GM18858 (cell line): ENCODE results near the gene MLH3.
A peak's percentile ranks its signal among the peaks of the same experiment; 100 is the strongest.
"Not testable (repeated sequence)": the region's sequence is repeated elsewhere in the genome, so short reads cannot be mapped to it uniquely, and the experiment has no call there.

ENCODE experiments used
- ATAC-seq: cut with Tn5 transposase; IDR thresholded peaks from one replicate; pipeline ENCODE4 v1.9.1; 2021; ENCODE audit not compliant: unreplicated experiment

MLH3 gene

DNA sequence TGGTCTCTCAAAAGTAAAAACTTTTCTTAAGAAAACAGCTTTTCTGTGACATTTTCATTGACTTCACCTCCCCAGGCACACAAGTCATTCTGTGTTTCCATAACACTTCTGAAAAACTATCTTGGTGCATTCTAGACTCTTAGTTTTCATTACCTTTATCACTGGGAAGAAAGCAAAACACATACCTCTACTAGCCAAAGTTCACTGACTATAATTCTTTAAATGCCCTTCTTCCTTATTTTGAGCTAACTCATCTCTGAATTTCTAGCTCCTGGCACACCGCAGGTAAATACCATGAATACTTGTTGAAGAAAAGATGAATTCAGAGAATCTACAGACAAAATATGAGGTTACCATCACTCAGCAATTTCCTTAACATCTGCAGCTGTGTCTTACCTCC lies 21.1 kb downstream of the MLH3 start:
- no peak for ATAC-seq

DNA sequence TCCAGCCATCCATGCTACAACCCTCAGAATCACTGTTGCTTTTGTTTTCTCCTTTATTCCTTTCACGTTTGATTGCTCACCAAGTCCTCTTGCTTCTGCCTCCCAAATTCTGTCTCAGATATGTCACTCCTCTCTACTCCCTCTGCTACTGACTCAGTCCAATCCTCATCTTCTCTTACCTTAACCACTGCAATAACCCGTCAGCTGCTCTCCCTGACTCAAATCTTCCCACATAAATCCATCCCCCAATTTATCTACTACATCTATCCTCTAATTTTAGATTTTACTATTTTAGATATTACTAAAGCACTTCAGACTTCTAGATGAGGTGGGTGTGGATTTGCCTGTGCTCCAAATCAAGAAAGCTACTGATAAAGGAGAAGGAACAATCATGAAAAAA lies 25.4 kb downstream of the MLH3 start:
- no peak for ATAC-seq

DNA sequence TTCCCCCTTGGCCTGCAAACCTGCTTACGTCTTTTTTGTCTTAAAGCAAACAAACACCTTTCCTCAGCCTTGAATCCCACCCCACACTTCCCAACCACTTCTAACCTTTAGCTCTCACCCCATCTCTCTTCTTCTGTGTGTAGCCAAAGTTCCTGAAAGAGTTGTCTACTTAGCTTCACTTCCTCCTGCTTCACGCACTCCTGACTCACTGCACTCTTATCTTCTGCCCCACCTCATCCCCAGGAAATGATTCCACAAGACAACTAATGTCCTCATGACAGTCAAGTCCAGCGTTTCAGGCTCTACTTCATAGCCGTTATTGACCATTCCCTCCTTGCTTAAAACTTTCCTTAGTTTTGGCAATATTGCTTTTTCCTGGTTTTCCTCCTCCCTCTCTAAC lies 26.2 kb downstream of the MLH3 start:
- ATAC-seq: no peak

- ATAC-seq: no peak
Measured at GRCh38 chr14:75023108-75023507, 28.2 kb downstream of the MLH3 start.

DNA sequence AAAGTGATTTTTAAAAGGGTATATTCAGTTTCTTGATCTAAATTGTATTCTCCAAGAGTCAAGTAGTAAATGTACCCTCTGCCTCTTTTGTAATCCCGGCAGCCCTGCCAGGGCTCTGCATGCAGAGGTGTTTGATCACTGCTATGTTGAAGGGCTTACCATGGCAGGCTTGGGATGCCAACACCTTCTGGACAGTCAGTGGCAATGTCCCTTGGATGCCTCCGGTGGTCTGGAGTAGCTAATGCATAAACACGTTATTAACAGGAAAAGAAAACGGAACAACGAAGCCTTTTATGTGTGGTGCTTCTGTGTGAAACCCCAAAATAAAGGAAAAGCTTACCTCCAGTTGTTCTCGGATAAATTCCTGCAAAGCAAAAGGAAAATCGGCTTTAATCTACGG lies 28.6 kb downstream of the MLH3 start:
- no peak for ATAC-seq

- no peak for ATAC-seq
Measured at GRCh38 chr14:75018694-75019093, 32.6 kb downstream of the MLH3 start.

DNA sequence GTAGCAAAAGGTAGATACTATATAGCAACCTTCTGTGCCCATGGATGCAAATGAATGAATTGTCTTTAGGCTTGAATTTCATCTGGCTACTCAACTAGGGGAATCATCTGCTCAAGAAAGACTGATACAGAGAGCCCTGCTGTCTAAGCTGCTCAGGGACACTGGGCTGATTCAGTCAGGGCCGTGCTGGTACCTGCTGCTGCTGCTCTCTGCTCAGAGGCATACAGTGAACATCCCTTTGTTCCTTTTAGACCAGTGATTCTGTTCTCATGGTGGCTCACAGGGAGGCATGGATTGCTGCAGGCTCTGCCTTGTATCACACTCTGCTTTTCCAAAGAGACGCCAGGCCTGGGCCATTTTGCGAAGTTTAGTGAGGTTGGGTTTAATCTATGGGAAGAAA lies 34.5 kb downstream of the MLH3 start:
- no peak for ATAC-seq

GRCh38 chr14:75015496-75015895 lies 35.8 kb downstream of the MLH3 start:
- ATAC-seq: no peak

DNA sequence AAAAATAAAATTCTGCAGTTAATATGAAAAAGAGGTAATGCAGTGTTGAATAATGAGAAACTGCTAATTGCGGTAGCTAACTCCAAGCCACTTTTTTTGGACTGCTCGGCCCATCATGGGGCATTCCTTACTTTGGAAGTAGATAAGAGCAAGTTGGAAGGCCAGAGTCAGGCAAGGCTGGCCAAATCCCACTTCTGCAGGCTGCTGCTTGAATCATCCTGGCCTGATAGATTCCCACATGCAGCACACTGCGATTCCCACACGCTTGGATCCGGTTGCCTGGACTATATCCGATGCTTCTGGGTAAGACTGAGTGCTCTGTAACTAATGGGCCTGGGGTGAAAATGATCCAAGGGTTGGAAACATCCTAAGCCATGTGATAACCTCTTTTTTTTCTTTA lies 38.0 kb downstream of the MLH3 start:
- no peak for ATAC-seq

GRCh38 chr14:75011356-75011994 lies 39.8 kb downstream of the MLH3 start:
- no peak for ATAC-seq

DNA sequence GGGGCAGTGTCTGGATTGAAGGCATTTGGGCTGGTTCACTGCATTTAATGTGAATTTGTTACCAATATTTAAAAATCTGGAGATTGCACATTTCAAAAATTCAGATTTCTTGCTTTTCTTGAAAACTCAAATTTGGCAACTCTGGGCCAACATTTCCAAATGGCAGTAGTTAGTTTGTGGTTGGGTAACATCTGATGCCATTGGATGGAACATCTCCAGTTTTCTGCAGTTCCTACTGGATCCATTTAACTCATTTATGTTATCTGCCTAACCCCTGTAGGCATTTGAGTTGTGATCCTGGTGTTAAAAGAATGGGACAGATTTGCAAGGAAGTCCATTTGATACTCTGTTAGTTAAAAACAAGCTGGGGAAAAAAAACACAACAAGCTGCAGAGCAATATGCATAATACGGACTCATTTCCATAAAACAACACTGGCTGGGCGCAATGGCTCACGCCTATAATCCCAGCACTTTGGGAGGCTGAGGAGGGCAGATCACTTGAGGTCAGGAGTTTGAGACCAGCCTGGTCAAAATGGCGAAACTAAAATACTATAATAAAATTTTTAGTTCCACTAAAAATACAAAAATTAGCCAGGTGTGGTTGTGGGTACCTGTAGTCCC lies 40.7 kb downstream of the MLH3 start:
- ATAC-seq: no peak

DNA sequence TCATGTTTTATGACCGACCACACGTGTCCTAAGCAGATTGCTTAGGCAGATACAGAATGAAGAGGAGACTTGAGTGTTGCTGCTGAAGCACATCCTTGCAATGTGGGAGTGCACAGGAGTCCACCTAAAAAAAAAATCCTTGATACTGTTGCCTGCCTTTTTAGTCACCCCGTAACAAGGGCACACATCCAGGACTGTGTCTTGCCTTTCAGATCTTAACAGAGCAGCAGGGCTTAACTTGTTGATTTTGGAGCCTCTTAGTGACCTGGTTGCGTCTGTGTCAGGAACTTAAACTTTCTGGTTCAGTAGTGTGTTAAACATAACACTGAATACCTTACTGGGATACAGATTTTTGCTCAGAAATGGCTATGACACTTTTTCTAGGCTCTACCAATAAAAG lies 42.1 kb downstream of the MLH3 start:
- ATAC-seq: no peak

GRCh38 chr14:75005357-75005756 lies 45.9 kb downstream of the MLH3 start:
- no peak for ATAC-seq

DNA sequence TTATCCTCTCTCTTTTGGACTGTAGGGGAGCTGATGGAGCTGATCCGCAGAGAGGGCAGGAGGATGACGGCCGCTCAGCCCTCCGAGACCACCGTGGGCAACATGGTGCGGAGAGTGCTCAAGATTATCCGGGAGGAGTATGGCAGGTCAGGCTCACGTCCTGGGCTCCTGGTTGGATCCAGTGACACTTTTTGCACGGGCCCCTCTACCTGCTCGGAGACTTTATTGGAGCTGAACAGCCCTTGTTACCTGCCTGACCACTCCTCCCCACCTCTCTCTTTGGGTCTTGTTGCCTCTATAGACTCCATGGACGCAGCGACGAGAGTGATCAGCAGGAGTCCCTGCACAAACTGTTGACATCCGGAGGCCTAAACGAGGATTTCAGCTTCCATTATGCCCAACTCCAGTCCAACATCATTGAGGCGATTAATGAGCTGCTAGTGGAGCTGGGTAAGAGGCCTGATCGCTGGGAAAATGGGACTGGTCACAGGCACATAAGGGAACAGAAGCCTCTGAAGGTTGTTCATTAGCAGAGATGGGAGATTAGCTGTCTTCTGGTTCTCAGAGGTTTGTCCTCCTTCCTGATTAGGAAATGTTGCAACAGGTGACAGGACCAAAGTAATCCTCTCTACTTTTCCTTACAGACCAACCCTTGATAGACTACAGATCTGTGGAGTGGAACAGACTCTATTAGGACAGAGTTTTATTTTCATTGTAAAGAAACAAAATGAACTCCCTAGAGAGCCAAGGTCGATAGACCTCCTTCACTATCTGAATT lies 47.8 kb downstream of the MLH3 start:
- ATAC-seq: no peak

DNA sequence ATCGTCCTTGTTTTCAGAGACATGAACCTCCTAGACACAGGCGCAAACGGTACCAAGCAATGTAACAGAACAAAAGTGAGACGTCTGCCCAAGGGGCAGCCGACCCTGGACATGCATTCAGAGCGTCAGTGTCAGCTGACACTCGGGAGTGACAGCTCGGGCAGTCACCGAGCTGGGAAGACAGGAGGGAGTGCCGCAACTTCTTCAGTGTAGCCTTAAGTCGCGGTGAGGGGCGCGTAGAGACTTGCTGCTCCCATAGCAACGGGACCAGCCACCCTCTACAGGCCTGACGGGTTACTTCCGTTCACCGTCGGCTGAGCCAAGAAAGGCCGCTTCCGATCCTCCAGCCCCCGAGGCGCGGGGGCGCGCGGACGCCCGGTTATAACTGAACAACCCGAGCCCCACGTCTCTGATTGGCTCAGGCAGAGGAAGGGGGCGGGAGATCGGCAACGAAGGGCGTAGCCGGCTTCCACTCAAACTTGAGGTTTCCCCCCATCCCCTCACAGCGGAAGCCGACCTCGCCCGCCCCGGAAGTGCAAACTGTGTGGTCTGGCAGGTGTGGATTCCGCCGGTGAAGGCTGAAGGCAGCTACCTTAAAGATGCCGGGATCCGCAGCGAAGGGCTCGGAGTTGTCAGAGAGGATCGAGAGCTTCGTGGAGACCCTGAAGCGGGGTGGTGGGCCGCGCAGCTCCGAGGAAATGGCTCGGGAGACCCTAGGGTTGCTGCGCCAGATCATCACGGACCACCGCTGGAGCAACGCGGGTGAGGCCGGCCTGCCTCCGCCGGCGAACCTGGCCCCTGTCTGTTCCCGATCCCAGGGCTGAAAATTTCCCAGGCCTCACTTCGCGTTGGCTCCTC lies 48.6 kb downstream of the MLH3 start, which contains the start of gene EIF2B2:
Gene EIF2B2 (plus strand): TSS at position 530 of the 858 bp plus-strand sequence. CDS start 70 bp downstream, at position 600.
- ATAC-seq: peak; percentile 94

- ATAC-seq: no peak
Measured at GRCh38 chr14:75001899-75002298, 49.4 kb downstream of the MLH3 start.

DNA sequence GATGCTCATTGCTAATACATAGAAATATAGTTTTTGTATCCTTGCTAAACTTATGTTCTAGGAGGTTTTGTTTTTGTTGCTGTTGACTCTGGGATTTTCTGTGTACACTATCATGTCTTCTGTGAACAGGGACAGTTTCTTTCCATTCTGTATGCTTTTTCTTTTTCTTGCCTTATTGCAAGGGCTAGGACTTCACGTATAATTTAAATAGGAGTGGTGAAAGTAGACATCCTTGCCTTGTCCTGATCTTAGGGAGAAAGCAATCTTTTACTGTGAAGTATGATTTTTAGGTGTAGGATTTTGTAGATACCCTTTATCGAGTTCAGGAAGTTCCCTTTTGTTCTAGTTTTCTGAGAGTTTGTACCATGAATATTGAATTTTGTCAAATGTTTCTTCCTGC lies 50.0 kb downstream of the MLH3 start:
- no peak for ATAC-seq

- not testable (repeated sequence) for ATAC-seq
Measured at GRCh38 chr14:74995781-74996180, 55.5 kb downstream of the MLH3 start.

GRCh38 chr14:74994182-74994581 lies 57.1 kb downstream of the MLH3 start:
- ATAC-seq: not testable (repeated sequence)

GRCh38 chr14:74988993-74989392 lies 62.3 kb downstream of the MLH3 start:
- no peak for ATAC-seq

DNA sequence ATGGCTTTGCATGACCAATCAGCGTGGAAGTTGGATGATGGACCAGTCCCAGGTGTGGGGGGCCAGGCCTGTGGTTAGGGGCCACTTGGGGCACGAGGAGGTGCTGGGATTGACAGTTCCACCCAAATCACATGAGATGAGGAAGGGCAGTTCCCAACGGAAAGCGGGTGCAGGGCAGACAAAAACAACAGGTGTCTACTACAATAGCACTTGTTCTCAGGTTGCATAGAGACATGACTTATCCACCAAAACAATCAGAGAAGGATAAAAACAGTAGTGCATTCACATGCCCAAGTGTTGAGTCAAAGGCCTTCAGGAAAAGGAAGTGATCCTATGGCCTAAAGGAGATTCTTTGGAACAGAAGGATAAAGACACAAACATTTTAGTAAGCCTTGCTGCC lies 63.1 kb downstream of the MLH3 start:
- no peak for ATAC-seq
